HepG2 (cell line): ENCODE measurements around the gene ZNF341. TPM values are rescaled to one million over a fixed set of nuclear protein-coding genes. Genes with fewer than 3 reads are reported as not detected.

Source experiments
- BHLHE40 ChIP-seq: IDR thresholded peaks from 2 replicates; pipeline ENCODE4 v1.6.1; 2011; ENCODE audit warnings: low read length, improper control_type of control experiment
- ETV6 ChIP-seq: sonication (generic); formaldehyde crosslinking; conservative IDR thresholded peaks from 2 replicates; pipeline ENCODE4 v1.4.0; 2020; ENCODE audit warnings: missing genetic modification reagents
- IKZF1 ChIP-seq: fragments of 450-650 bp; IDR thresholded peaks from 2 replicates; pipeline ENCODE4 v1.7.1; 2016
- KDM6A ChIP-seq: IDR thresholded peaks from 2 replicates; pipeline ENCODE4 v1.6.1; 2016; ENCODE audit warnings: low read depth
- NFYC ChIP-seq: IDR thresholded peaks from 2 replicates; pipeline ENCODE4 v1.6.1; 2016; ENCODE audit warnings: missing genetic modification reagents, missing compliant biosample characterization
- ZNF616 ChIP-seq: sonication (generic); formaldehyde crosslinking; IDR thresholded peaks from 2 replicates; pipeline ENCODE4 v1.5.0; 2020; ENCODE audit warnings: low read depth, mild to moderate bottlenecking, missing genetic modification reagents
- ZNF850 ChIP-seq: sonication (generic); formaldehyde crosslinking; conservative IDR thresholded peaks from 2 replicates; pipeline ENCODE4 v1.9.0; 2021; ENCODE audit warnings: mild to moderate bottlenecking, missing genetic modification reagents
- polyA plus RNA-seq, 8 experiments: library from polyadenylated mRNA; depleted of rRNA in 3 of 8; stranded (reverse) in 7 of 8; unstranded in 1 of 8; fragments of >200 nt; fragmentation: Illumina TruSeq in 4 of 8; extraction: Trizol in 4 of 8; gene quantifications; 2 replicates each; pipeline versions ENCODE4 v1.2.1 to v1.2.3, GENCODE V29; 2011 to 2016; ENCODE audit warnings: low read depth in 4 of 8, missing spikeins in 1 of 8, mixed read lengths in 1 of 8; ENCODE audit not compliant: insufficient read depth in 1 of 8
- total RNA-seq, 5 experiments: library from RNA; depleted of rRNA; stranded (reverse); fragments of >200 nt; fragmentation: Illumina TruSeq; extraction: Trizol; gene quantifications; 2 replicates each; pipeline ENCODE4 v1.2.3, GENCODE V29; 2016; ENCODE audit warnings: low read depth in 1 of 5
- TF ChIP-seq, protein P1 (sequence below): sonication (generic); formaldehyde crosslinking; IDR thresholded peaks from 2 replicates; pipeline ENCODE4 v1.4.0; 2020; ENCODE audit warnings: missing genetic modification reagents, borderline replicate concordance
- TF ChIP-seq, protein P2 (sequence below): sonication (generic); formaldehyde crosslinking; IDR thresholded peaks from 2 replicates; pipeline ENCODE4 v1.4.0; 2020; ENCODE audit warnings: mild to moderate bottlenecking, missing genetic modification reagents, borderline replicate concordance
- TF ChIP-seq, protein P3 (sequence below): sonication (generic); formaldehyde crosslinking; IDR thresholded peaks from 2 replicates; pipeline ENCODE4 v1.9.0; 2021; ENCODE audit warnings: missing genetic modification reagents, borderline replicate concordance
- TF ChIP-seq, protein P4 (sequence below): sonication (generic); formaldehyde crosslinking; IDR thresholded peaks from 2 replicates; pipeline ENCODE4 v1.4.0; 2020; ENCODE audit warnings: missing genetic modification reagents

ZNF341 gene
- total and polyA plus RNA-seq, 2 of the 13 experiments (the other 11 are each of a cell fraction or from before 2014, with no cell fraction given) = 1.1 to 2.2 TPM

- TF ChIP-seq, protein P1, sequence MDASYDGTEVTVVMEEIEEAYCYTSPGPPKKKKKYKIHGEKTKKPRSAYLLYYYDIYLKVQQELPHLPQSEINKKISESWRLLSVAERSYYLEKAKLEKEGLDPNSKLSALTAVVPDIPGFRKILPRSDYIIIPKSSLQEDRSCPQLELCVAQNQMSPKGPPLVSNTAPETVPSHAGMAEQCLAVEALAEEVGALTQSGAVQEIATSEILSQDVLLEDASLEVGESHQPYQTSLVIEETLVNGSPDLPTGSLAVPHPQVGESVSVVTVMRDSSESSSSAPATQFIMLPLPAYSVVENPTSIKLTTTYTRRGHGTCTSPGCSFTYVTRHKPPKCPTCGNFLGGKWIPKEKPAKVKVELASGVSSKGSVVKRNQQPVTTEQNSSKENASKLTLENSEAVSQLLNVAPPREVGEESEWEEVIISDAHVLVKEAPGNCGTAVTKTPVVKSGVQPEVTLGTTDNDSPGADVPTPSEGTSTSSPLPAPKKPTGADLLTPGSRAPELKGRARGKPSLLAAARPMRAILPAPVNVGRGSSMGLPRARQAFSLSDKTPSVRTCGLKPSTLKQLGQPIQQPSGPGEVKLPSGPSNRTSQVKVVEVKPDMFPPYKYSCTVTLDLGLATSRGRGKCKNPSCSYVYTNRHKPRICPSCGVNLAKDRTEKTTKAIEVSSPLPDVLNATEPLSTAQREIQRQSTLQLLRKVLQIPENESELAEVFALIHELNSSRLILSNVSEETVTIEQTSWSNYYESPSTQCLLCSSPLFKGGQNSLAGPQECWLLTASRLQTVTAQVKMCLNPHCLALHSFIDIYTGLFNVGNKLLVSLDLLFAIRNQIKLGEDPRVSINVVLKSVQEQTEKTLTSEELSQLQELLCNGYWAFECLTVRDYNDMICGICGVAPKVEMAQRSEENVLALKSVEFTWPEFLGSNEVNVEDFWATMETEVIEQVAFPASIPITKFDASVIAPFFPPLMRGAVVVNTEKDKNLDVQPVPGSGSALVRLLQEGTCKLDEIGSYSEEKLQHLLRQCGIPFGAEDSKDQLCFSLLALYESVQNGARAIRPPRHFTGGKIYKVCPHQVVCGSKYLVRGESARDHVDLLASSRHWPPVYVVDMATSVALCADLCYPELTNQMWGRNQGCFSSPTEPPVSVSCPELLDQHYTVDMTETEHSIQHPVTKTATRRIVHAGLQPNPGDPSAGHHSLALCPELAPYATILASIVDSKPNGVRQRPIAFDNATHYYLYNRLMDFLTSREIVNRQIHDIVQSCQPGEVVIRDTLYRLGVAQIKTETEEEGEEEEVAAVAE (CRISPR knock-in tag) = peak; percentile 46; the same call in 1 of the 2 replicates
- TF ChIP-seq BHLHE40 (no peak), NFYC (CRISPR knock-in tag) (no peak), ZNF616 (CRISPR knock-in tag) (no peak), ZNF850 (CRISPR knock-in tag) (no peak), ETV6 (CRISPR knock-in tag) (no peak), KDM6A (peak; percentile 79), IKZF1 (no peak)
- TF ChIP-seq, protein P2, sequence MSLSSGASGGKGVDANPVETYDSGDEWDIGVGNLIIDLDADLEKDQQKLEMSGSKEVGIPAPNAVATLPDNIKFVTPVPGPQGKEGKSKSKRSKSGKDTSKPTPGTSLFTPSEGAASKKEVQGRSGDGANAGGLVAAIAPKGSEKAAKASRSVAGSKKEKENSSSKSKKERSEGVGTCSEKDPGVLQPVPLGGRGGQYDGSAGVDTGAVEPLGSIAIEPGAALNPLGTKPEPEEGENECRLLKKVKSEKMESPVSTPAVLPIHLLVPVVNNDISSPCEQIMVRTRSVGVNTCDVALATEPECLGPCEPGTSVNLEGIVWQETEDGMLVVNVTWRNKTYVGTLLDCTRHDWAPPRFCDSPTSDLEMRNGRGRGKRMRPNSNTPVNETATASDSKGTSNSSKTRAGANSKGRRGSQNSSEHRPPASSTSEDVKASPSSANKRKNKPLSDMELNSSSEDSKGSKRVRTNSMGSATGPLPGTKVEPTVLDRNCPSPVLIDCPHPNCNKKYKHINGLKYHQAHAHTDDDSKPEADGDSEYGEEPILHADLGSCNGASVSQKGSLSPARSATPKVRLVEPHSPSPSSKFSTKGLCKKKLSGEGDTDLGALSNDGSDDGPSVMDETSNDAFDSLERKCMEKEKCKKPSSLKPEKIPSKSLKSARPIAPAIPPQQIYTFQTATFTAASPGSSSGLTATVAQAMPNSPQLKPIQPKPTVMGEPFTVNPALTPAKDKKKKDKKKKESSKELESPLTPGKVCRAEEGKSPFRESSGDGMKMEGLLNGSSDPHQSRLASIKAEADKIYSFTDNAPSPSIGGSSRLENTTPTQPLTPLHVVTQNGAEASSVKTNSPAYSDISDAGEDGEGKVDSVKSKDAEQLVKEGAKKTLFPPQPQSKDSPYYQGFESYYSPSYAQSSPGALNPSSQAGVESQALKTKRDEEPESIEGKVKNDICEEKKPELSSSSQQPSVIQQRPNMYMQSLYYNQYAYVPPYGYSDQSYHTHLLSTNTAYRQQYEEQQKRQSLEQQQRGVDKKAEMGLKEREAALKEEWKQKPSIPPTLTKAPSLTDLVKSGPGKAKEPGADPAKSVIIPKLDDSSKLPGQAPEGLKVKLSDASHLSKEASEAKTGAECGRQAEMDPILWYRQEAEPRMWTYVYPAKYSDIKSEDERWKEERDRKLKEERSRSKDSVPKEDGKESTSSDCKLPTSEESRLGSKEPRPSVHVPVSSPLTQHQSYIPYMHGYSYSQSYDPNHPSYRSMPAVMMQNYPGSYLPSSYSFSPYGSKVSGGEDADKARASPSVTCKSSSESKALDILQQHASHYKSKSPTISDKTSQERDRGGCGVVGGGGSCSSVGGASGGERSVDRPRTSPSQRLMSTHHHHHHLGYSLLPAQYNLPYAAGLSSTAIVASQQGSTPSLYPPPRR (CRISPR knock-in tag) = peak; percentile 51; the same call in 1 of the 2 replicates
- TF ChIP-seq, protein P3, sequence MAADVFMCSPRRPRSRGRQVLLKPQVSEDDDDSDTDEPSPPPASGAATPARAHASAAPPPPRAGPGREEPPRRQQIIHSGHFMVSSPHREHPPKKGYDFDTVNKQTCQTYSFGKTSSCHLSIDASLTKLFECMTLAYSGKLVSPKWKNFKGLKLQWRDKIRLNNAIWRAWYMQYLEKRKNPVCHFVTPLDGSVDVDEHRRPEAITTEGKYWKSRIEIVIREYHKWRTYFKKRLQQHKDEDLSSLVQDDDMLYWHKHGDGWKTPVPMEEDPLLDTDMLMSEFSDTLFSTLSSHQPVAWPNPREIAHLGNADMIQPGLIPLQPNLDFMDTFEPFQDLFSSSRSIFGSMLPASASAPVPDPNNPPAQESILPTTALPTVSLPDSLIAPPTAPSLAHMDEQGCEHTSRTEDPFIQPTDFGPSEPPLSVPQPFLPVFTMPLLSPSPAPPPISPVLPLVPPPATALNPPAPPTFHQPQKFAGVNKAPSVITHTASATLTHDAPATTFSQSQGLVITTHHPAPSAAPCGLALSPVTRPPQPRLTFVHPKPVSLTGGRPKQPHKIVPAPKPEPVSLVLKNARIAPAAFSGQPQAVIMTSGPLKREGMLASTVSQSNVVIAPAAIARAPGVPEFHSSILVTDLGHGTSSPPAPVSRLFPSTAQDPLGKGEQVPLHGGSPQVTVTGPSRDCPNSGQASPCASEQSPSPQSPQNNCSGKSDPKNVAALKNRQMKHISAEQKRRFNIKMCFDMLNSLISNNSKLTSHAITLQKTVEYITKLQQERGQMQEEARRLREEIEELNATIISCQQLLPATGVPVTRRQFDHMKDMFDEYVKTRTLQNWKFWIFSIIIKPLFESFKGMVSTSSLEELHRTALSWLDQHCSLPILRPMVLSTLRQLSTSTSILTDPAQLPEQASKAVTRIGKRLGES = no peak
- TF ChIP-seq, protein P4, sequence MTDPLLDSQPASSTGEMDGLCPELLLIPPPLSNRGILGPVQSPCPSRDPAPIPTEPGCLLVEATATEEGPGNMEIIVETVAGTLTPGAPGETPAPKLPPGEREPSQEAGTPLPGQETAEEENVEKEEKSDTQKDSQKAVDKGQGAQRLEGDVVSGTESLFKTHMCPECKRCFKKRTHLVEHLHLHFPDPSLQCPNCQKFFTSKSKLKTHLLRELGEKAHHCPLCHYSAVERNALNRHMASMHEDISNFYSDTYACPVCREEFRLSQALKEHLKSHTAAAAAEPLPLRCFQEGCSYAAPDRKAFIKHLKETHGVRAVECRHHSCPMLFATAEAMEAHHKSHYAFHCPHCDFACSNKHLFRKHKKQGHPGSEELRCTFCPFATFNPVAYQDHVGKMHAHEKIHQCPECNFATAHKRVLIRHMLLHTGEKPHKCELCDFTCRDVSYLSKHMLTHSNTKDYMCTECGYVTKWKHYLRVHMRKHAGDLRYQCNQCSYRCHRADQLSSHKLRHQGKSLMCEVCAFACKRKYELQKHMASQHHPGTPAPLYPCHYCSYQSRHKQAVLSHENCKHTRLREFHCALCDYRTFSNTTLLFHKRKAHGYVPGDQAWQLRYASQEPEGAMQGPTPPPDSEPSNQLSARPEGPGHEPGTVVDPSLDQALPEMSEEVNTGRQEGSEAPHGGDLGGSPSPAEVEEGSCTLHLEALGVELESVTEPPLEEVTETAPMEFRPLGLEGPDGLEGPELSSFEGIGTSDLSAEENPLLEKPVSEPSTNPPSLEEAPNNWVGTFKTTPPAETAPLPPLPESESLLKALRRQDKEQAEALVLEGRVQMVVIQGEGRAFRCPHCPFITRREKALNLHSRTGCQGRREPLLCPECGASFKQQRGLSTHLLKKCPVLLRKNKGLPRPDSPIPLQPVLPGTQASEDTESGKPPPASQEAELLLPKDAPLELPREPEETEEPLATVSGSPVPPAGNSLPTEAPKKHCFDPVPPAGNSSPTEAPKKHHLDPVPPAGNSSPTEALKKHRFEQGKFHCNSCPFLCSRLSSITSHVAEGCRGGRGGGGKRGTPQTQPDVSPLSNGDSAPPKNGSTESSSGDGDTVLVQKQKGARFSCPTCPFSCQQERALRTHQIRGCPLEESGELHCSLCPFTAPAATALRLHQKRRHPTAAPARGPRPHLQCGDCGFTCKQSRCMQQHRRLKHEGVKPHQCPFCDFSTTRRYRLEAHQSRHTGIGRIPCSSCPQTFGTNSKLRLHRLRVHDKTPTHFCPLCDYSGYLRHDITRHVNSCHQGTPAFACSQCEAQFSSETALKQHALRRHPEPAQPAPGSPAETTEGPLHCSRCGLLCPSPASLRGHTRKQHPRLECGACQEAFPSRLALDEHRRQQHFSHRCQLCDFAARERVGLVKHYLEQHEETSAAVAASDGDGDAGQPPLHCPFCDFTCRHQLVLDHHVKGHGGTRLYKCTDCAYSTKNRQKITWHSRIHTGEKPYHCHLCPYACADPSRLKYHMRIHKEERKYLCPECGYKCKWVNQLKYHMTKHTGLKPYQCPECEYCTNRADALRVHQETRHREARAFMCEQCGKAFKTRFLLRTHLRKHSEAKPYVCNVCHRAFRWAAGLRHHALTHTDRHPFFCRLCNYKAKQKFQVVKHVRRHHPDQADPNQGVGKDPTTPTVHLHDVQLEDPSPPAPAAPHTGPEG = no peak
Measured at GRCh38 chr20:33724439-33725094, 7.2 kb upstream of the ZNF341 start (continued).
